ENCODE results near the gene NXPH1.

GRCh38 chr7:8714791-8715190 lies 281.4 kb downstream of the NXPH1 start:
- TF ChIP-seq, protein P1, sequence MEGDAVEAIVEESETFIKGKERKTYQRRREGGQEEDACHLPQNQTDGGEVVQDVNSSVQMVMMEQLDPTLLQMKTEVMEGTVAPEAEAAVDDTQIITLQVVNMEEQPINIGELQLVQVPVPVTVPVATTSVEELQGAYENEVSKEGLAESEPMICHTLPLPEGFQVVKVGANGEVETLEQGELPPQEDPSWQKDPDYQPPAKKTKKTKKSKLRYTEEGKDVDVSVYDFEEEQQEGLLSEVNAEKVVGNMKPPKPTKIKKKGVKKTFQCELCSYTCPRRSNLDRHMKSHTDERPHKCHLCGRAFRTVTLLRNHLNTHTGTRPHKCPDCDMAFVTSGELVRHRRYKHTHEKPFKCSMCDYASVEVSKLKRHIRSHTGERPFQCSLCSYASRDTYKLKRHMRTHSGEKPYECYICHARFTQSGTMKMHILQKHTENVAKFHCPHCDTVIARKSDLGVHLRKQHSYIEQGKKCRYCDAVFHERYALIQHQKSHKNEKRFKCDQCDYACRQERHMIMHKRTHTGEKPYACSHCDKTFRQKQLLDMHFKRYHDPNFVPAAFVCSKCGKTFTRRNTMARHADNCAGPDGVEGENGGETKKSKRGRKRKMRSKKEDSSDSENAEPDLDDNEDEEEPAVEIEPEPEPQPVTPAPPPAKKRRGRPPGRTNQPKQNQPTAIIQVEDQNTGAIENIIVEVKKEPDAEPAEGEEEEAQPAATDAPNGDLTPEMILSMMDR (IDR thresholded peaks at IDR 0.05): no peak
- no peak for TF ChIP-seq POLR2A (IDR thresholded peaks at IDR 0.05)

Data from testis (tissue), 2 donors.